B cell (primary cell): ENCODE measurements around the gene ATG7. TPM values are rescaled to one million over a fixed set of nuclear protein-coding genes. Genes with fewer than 3 reads are reported as not detected.
A peak's percentile ranks its signal among the peaks of the same experiment; 100 is the strongest.

Experiments used
- ATAC-seq: fragments of 200-7000 bp; cut with Tn5 transposase; one replicate; pipeline ENCODE4 v1.10.0; 2021; ENCODE audit warnings: low read depth, mild to moderate bottlenecking, moderate number of reproducible peaks, moderate library complexity
- CTCF ChIA-PET: fragments of 350-600 bp; sonication (Branson Sonifier 250); formaldehyde crosslinking; loops from one replicate; lab custom pipeline; 2021; ENCODE audit warnings: antibody characterized with exemption, inconsistent platforms; lab: Charles Lee
- POLR2A ChIA-PET: fragments of 350-600 bp; sonication (Branson Sonifier 250); formaldehyde crosslinking; loops from one replicate; lab custom pipeline; 2021; ENCODE audit warnings: antibody characterized with exemption; lab: Charles Lee
- DNase-seq: peaks from one replicate; pipeline ENCODE4 v3.0.0; 2013
- H2AFZ ChIP-seq: 2 replicates; pipeline ENCODE4 v1.6.1; 2012; ENCODE audit warnings: mild to moderate bottlenecking, low read depth, low read length; ENCODE audit not compliant: insufficient read depth, poor library complexity, severe bottlenecking
- H3K27ac ChIP-seq, 2 donors: 1 replicate in 1 of 2; 2 replicates in 1 of 2; pipeline ENCODE4 v1.5.1; 2012 to 2013; ENCODE audit warnings: low read length in 2 of 2, mild to moderate bottlenecking in 2 of 2, moderate library complexity in 1 of 2
- H3K27me3 ChIP-seq, 4 experiments: fragments of 200-600 bp in 1 of 4; sonication (generic) in 1 of 4; replicated peaks in 1 of 4; 1 replicate in 2 of 4; 2 replicates in 2 of 4; pipeline versions ENCODE4 v1.6.1 to v1.7.0; 2013 to 2016; ENCODE audit warnings: low read length in 3 of 4, mild to moderate bottlenecking in 2 of 4, mixed read lengths in 1 of 4, moderate library complexity in 1 of 4; ENCODE audit not compliant: insufficient read depth in 4 of 4, control insufficient read depth in 3 of 4; ENCODE audit errors: control extremely low read depth in 1 of 4
- H3K36me3 ChIP-seq, 2 experiments: replicated peaks in 1 of 2; 1 replicate in 1 of 2; 2 replicates in 1 of 2; pipeline versions ENCODE4 v1.6.1 to v1.7.1; 2013; ENCODE audit warnings: low read length in 1 of 2; ENCODE audit not compliant: insufficient read depth in 2 of 2, control insufficient read depth in 1 of 2; ENCODE audit errors: control extremely low read depth in 1 of 2, extremely low read depth in 1 of 2
- H3K4me1 ChIP-seq, 2 donors: fragments of 200-600 bp in 1 of 2; sonication (generic) in 1 of 2; 1 replicate in 1 of 2; 2 replicates in 1 of 2; pipeline versions ENCODE4 v1.5.1 to v1.6.1; 2013 to 2017; ENCODE audit warnings: low read length in 2 of 2; ENCODE audit not compliant: control insufficient read depth in 2 of 2, insufficient read depth in 2 of 2
- H3K4me2 ChIP-seq: replicated peaks from 2 replicates; pipeline ENCODE3; 2012; ENCODE audit warnings: mild to moderate bottlenecking, low read depth, low read length; ENCODE audit not compliant: poor library complexity, severe bottlenecking
- H3K4me3 ChIP-seq, 5 experiments: fragments of 200-600 bp in 1 of 5; sonication (generic) in 1 of 5; 1 replicate in 3 of 5; 2 replicates in 2 of 5; pipeline versions ENCODE4 v1.5.1 to v1.7.0; 2011 to 2016; ENCODE audit warnings: low read length in 4 of 5, mild to moderate bottlenecking in 4 of 5, low read depth in 2 of 5, control low read depth in 1 of 5, moderate library complexity in 1 of 5; ENCODE audit not compliant: insufficient read depth in 1 of 5; ENCODE audit errors: control extremely low read depth in 1 of 5, extremely low read depth in 1 of 5
- H3K79me2 ChIP-seq: fragments of 200-600 bp; sonication (generic); one replicate; pipeline ENCODE4 v1.6.0; 2016; ENCODE audit warnings: low read length; ENCODE audit not compliant: control insufficient read depth, insufficient read depth
- H3K9ac ChIP-seq: fragments of 200-600 bp; sonication (generic); 2 replicates; pipeline ENCODE4 v1.6.1; 2017; ENCODE audit warnings: mild to moderate bottlenecking, low read length, moderate library complexity
- H3K9me3 ChIP-seq, 3 donors: one replicate each; pipeline versions ENCODE4 v1.6.1 to v1.7.1; 2013; ENCODE audit warnings: low read length in 2 of 3; ENCODE audit not compliant: control insufficient read depth in 2 of 3, insufficient read depth in 1 of 3; ENCODE audit errors: control extremely low read depth in 1 of 3
- H4K20me1 ChIP-seq: 2 replicates; pipeline ENCODE4 v1.6.0; 2012; ENCODE audit warnings: mild to moderate bottlenecking, low read length; ENCODE audit not compliant: insufficient read depth, control insufficient read depth, poor library complexity, severe bottlenecking
- H3K27ac Mint-ChIP-seq: one replicate; pipeline ENCODE4 v1.8.0; 2021; ENCODE audit warnings: mixed read lengths
- H3K27me3 Mint-ChIP-seq: one replicate; pipeline ENCODE4 v1.8.0; 2021; ENCODE audit warnings: mixed read lengths
- H3K4me1 Mint-ChIP-seq: one replicate; pipeline ENCODE4 v1.8.0; 2021; ENCODE audit warnings: mixed read lengths
- H3K4me3 Mint-ChIP-seq: one replicate; pipeline ENCODE4 v1.8.0; 2021; ENCODE audit warnings: mixed read lengths
- H3K9me3 Mint-ChIP-seq: one replicate; pipeline ENCODE4 v1.8.0; 2022; ENCODE audit warnings: mixed read lengths; ENCODE audit not compliant: insufficient read depth
- CTCF ChIP-seq: fragments of 200-600 bp; IDR thresholded peaks from one replicate; pipeline ENCODE4 v1.8.0; 2022; ENCODE audit warnings: antibody characterized with exemption, mild to moderate bottlenecking
- EZH2 ChIP-seq: IDR thresholded peaks from 2 replicates; pipeline ENCODE4 v1.6.1; 2012; ENCODE audit warnings: borderline replicate concordance, low read depth, mild to moderate bottlenecking, moderate library complexity, low read length; ENCODE audit not compliant: insufficient read depth, poor library complexity, severe bottlenecking
- WGBS: methylation state at CpG from one replicate; pipeline ENCODE4 v1.1.5; 2013; ENCODE audit warnings: missing lambda C conversion rate; ENCODE audit not compliant: insufficient coverage; 5-methylcytosine and 5-hydroxymethylcytosine counted together
- intact Hi-C: fragments of 100-400 bp; cut with micrococcal nuclease; formaldehyde crosslinking; loops from one replicate; pipeline ENCODE4 v1.10.0; 2022
- polyA plus RNA-seq: library from polyadenylated mRNA; depleted of rRNA; stranded (reverse); fragments of >200 nt; gene quantifications from 2 replicates; pipeline ENCODE4 v1.2.3, GENCODE V29; 2012
- total RNA-seq, 2 donors: library from RNA; stranded (reverse); fragments of 120-200 nt in 1 of 2; gene quantifications; 1 replicate in 1 of 2; 2 replicates in 1 of 2; pipeline versions ENCODE4 v1.2.3 to v1.2.4, GENCODE V29; 2013 to 2022

The ATG7 gene
- total and polyA plus RNA-seq, 2 donors (not counting 1 experiment from before 2014, with no cell fraction given), result 13.9 to 66.4 TPM

- H3K9ac ChIP-seq, result no peak overlapping the region
- CTCF ChIA-PET, result interaction anchor here (1.0 to 1.5 kb wide), 2 partner anchors 9 to 10 kb away, joined by 3 to 5 read pairs; partner anchors contain the start of gene ATG7
- peak overlapping the region; percentile 42 for H3K27ac Mint-ChIP-seq
- H3K4me3 ChIP-seq, result no peak overlapping the region
- H3K36me3 ChIP-seq, result peaks cover 2 to 24% of the 10 kb centered on the region in 2 experiments
- no peak overlapping the region for H3K4me2 ChIP-seq
- no peaks in the 10 kb centered on the region for H4K20me1 ChIP-seq
- DNase-seq (no peak), ATAC-seq (no peak)
- no peak overlapping the region for H3K4me3 Mint-ChIP-seq
- 90% methylated on average over 3 of the region's 5 CpGs for WGBS
- H3K27me3 Mint-ChIP-seq, result no peaks in the 10 kb centered on the region
- no peaks in the 10 kb centered on the region for H3K9me3 Mint-ChIP-seq
- POLR2A ChIA-PET, result no interaction called here
- H3K27me3 ChIP-seq, result no peaks in the 10 kb centered on the region
- H3K9me3 ChIP-seq, result peaks cover 0 to under 1% (median 0%) of the 10 kb centered on the region in 3 donors
- no peak overlapping the region for H2AFZ ChIP-seq
- no peak overlapping the region for H3K27ac ChIP-seq
- H3K79me2 ChIP-seq, result peaks cover 54% of the 10 kb centered on the region
- TF ChIP-seq CTCF, result no peak
- TF ChIP-seq EZH2, result no peak
- intact Hi-C loops, result no loop called here
- H3K4me1 ChIP-seq, result peaks cover 2 to 4% of the 10 kb centered on the region in 2 donors
- peaks cover 10% of the 10 kb centered on the region for H3K4me1 Mint-ChIP-seq
Measured at GRCh38 chr3:11282250-11283138, 10.3 kb downstream of the ATG7 start.

- Mint-ChIP-seq H3K4me1 (peaks cover 17% of the 10 kb centered on the region), H3K4me3 (no peak overlapping the region), H3K27ac (peak overlapping the region; percentile 46), H3K9me3 (no peaks in the 10 kb centered on the region), H3K27me3 (no peaks in the 10 kb centered on the region)
- no peak overlapping the region for H2AFZ ChIP-seq
- peaks cover 59% of the 10 kb centered on the region for H3K79me2 ChIP-seq
- H3K27ac ChIP-seq, result no peak overlapping the region
- no peaks in the 10 kb centered on the region for H4K20me1 ChIP-seq
- DNase-seq (no peak), ATAC-seq (no peak)
- POLR2A ChIA-PET, result no interaction called here
- intact Hi-C loops, result no loop called here
- 88% methylated on average over 1 of the region's 1 CpG for WGBS
- peaks cover 2 to 24% of the 10 kb centered on the region in 2 experiments for H3K36me3 ChIP-seq
- H3K4me1 ChIP-seq, result peaks cover 8 to 10% of the 10 kb centered on the region in 2 donors
- no peak overlapping the region for H3K4me3 ChIP-seq
- H3K9ac ChIP-seq, result no peak overlapping the region
- no peak overlapping the region for H3K4me2 ChIP-seq
- CTCF ChIA-PET, result interaction anchor here (1.0 to 1.5 kb wide), 2 partner anchors 9 to 11 kb away, joined by 3 to 5 read pairs; partner anchors contain the start of gene ATG7
- no peaks in the 10 kb centered on the region for H3K27me3 ChIP-seq
- TF ChIP-seq EZH2 (no peak), CTCF (no peak)
- no peaks in the 10 kb centered on the region for H3K9me3 ChIP-seq
Measured at GRCh38 chr3:11283139-11283475, 10.9 kb downstream of the ATG7 start.
